SU-DHL-6 (cell line): ENCODE results near the gene GPAT2.

Source experiments
- CTCF ChIP-seq: fragments of 200-600 bp; sonication (generic); IDR thresholded peaks from one replicate; pipeline ENCODE4 v1.5.1; 2017; ENCODE audit warnings: antibody characterized with exemption, mild to moderate bottlenecking, low read length, moderate library complexity; ENCODE audit not compliant: insufficient read depth, poor library complexity, severe bottlenecking
- EZH2phosphoT487 ChIP-seq: fragments of 200-600 bp; sonication (generic), shearing (Covaris generic); conservative IDR thresholded peaks from 2 replicates; pipeline ENCODE4 v1.6.1; 2018; ENCODE audit warnings: mild to moderate bottlenecking, antibody characterized with exemption, low read length, moderate library complexity, mixed read lengths

- TF ChIP-seq CTCF (no peak), EZH2phosphoT487 (no peak)
Measured at GRCh38 chr2:96072746-96073145, 38.0 kb upstream of the GPAT2 start.
